Ramos (cell line): Measurements from ENCODE around the gene TMEM130.

Source experiments
- in situ Hi-C: fragments of 300-500 bp; cut with MboI; formaldehyde crosslinking; loops from one replicate; pipeline ENCODE4 v1.14.3; 2022; ENCODE audit warnings: low sequenced_read_pairs; ENCODE audit not compliant: unreplicated experiment

Gene TMEM130, protein sequence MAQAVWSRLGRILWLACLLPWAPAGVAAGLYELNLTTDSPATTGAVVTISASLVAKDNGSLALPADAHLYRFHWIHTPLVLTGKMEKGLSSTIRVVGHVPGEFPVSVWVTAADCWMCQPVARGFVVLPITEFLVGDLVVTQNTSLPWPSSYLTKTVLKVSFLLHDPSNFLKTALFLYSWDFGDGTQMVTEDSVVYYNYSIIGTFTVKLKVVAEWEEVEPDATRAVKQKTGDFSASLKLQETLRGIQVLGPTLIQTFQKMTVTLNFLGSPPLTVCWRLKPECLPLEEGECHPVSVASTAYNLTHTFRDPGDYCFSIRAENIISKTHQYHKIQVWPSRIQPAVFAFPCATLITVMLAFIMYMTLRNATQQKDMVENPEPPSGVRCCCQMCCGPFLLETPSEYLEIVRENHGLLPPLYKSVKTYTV

GRCh38 chr7:98869597-98870120 lies at the start of gene TMEM130:
Gene TMEM130, minus strand, starts transcription at chr7:98870014. Its CDS starts 153 bp downstream, at chr7:98869861.
- in situ Hi-C loops, result no loop called here

DNA sequence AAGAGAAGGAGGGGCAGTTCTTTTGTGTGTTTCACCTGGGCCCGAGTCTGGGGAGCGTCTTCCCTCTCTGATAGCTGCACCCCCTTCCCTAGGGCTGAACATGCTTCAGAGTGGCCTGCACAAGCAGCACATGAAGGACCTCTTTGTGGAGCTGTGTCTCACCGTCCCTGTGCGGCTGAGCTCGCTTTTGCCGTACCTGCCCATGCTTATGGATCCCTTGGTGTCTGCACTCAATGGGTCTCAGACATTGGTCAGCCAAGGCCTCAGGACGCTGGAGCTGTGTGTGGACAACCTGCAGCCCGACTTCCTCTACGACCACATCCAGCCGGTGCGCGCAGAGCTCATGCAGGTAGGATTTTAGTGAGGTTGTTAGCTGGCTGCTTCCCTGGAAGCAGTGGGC lies 47.5 kb upstream of the TMEM130 start:
- in situ Hi-C loops, result no loop called here

DNA sequence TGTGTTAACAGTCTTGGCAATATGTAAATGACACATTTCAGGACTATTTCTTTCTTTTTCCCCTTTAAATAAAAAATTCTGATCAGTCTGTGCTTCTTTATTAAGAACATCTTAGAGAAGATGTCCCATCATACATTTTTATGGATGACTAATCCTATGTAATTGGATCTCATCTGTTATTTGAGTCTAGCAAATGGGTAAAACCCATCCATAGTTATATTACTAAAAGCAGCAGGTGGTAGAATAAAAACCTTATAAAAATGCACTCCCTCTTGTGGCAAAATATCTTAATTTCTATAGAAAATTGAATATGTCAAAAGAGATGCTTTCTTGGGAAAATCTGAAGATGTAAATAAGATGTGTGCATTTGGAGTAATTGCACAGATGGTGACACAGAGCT lies 43.8 kb upstream of the TMEM130 start:
- in situ Hi-C loops, result no loop called here

DNA sequence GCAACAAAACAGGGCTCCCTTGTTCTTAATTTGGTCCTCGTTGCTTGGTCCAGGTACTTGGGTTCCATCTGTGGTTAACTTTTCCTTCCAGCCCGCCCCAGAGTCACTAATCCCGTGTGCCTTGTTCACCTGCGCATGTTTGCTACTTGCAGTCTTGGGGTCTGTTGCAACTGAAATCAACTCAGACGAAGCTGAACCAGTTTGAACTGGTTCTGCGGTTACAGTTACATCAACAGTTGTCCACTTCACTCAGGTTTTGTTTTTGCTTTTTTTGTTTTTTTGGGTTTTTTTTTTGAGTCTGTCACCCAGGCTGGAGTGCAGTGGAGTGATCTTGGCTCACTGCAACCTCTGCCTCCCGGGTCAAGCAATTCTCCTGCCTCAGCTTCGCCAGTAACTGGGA lies 43.2 kb upstream of the TMEM130 start:
- in situ Hi-C loops, result no loop called here

- in situ Hi-C loops, result no loop called here
These were observed 42.1 kb upstream of the TMEM130 start for GRCh38 chr7:98911916-98912315.

DNA sequence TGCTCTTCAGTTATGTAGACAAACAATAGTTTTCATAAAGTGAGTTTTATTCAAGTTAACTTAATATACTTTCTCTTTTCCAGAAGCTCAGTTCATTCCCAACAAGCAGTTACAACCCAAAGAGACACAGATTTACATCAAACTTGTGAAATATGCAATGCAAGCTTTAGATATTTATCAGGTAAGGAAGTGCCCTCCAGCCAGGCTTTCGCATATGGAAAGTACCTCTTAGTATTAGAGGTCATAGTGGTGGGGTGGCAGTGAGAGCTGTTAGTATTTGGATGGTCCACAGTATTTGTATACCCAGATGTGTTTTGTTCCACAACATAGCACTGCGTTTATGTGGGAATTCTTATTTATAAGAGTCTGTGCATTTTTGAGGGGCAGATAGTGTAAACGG lies 40.6 kb upstream of the TMEM130 start:
- in situ Hi-C loops, result no loop called here

- in situ Hi-C loops, result no loop called here
These were observed 39.7 kb upstream of the TMEM130 start for GRCh38 chr7:98909487-98909886.

GRCh38 chr7:98908585-98908984 lies 38.8 kb upstream of the TMEM130 start:
- in situ Hi-C loops, result no loop called here

DNA sequence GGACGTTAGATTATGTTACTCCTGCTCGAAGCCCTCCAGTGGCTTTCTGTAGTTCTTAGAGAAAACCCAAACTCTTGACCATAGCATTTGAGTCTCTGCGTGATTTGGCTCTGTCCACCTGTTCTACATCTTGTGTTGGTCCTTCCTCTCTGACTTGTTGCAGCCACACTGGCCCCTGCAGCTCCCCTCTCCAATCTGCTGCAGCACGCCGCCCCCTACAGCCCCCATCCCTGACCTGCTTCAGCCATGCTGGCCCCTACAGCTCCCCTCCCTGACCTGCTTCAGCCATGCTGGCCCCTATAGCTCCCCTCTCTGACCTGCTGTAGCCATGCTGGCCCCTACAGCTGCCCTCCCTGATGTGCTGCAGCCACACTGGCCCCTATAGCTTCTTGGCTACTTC lies 37.8 kb upstream of the TMEM130 start:
- in situ Hi-C loops, result no loop called here

GRCh38 chr7:98903246-98903645 lies 33.4 kb upstream of the TMEM130 start:
- in situ Hi-C loops, result no loop called here

- in situ Hi-C loops, result no loop called here
These were observed 32.7 kb upstream of the TMEM130 start for GRCh38 chr7:98902523-98902922.

DNA sequence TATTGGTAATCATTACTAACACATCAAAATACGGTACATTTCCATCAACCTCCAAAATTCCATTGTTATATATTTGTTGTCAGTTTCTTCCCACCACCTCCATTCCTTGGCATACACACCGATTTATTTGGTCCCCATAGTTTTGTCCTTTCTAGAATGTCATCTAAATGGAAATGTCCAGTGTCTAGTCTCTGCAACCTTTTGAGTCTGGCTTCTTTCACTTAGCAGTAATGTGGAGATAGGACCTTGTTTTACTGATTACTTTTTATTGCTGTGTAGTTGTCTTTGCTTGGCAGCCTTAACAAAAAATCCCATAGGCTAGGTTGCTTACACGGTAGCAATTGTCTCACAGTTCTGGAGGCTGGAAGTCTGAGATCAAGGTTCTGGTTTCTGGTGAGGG lies 31.0 kb upstream of the TMEM130 start:
- in situ Hi-C loops, result no loop called here

- in situ Hi-C loops, result no loop called here
These were observed 30.0 kb upstream of the TMEM130 start for GRCh38 chr7:98899816-98900215.

DNA sequence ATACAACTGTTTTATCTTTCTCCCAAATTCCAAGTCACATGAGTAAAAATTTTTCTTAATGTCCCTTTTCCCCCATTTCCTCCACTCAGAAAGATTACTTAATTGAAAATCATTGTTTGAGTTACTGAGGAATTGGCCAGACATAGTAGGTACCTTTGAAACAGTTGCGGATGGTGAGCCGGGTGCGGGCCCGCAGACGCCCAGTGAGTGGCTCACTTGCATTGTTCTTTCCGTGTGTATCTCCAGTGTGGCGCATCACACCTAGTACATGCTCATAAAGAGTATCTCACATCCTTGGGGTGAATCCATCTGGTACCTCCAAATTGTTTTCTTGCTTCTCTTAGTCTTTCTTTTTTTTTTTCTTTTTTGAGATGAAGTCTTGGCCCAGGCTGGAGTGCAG lies 22.8 kb upstream of the TMEM130 start:
- in situ Hi-C loops, result no loop called here

DNA sequence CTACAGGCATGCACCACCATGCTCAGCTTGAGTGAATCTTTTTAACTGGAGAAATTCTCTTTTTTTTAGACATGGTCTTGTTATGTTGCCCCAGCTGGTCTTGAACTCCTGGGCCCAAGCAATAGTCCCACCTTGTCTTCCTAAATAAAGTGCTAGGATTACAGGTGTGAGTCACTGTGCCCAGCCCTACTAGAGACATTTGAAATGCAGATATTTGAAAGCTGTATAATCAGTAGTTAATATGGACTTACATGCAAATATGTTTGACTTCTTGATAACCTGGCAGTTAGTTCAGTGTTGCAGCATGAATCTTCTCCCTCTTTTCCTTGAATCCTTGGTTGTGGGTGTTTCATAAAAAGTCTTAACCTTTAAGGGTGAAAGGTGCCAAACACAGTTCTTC lies 17.2 kb upstream of the TMEM130 start:
- in situ Hi-C loops, result no loop called here

DNA sequence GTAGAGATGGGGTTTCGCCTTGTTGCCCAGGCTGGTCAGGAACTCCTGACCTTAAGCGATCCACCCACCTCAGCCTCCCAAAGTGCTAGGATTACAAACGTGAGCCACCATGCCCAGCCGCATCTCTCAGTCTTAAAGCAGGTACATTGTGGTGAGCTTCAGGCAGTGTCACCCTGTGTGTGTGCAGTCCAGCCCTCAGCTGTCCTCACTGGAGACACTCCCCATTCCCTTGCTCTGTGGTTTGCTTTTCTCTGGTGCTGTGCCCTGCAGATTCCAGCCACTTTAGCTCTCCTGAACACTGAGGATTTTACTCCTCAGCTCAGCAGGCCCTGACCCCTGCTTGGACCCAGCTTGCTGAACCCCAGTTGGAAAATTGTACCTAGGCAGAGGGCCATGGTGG lies 14.6 kb upstream of the TMEM130 start:
- in situ Hi-C loops, result no loop called here

DNA sequence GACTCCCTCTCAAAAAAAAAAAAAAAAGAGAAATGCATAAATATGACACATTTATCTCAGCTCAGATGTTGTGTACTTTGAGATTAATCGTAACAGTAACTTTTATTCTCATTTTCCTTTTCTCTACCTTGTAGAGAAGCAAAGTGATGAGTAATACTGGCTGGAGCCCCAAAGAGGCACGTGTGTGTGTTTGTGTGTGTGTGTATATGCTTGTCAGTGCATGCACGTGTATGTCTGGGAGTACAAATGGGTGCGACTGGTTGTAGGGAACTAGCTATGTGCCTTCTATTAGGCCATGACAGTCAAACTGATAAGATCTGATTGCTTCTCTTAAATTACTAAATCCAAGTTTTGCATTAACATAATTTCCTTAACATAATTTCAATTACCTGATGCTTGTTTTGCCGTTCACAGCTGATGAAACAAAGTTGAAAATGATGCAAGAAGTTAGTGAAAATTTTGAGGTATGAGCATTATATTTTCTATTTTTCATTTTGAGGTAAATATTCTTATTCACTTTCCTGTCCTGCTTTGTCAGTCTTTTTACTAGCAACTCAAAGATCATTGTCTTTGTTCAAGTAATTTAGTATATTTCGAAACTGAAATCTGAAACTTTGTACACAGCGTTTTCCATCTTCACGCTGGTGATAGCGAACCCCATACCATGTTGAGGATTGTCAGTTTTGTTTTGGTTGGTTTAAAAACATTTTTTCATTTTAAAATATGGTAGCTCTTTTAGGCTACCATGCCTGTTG lies 11.9 kb upstream of the TMEM130 start:
- in situ Hi-C loops, result no loop called here

GRCh38 chr7:98880485-98880884 lies 10.7 kb upstream of the TMEM130 start:
- in situ Hi-C loops, result no loop called here

DNA sequence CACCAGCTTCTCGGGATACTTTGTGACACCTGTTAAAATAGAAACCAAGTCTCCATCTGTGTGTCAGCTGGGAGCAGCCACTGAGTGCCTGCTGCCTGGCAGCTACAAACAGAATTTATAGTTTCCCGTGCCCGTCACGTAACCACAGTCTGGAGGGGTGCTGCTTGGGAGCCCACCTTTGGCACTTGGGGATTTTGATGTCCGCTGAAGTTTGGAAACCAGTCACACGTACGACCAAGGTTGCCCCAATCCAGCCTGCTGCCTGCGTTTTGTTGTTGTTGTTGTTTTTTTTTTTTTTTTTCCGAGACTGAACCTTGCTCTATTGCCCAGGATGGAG lies 10.1 kb upstream of the TMEM130 start:
- in situ Hi-C loops, result no loop called here

GRCh38 chr7:98879198-98879978 lies 9.6 kb upstream of the TMEM130 start:
- in situ Hi-C loops, result no loop called here
